Activated T-cell treated with anti-CD3 and anti-CD28 coated beads for 4 hours (primary cell): ENCODE data around the gene DUOX1.

Experiments
- DNase-seq: peaks from one replicate; pipeline ENCODE4 v3.0.0-alpha.2; 2020

DUOX1 gene

GRCh38 chr15:45168751-45169551 lies 39.2 kb downstream of the DUOX1 start:
- no peak for DNase-seq

- no peak for DNase-seq
Observed at GRCh38 chr15:45169608-45170480, 40.0 kb downstream of the DUOX1 start.

- no peak for DNase-seq
Observed at GRCh38 chr15:45171912-45172311, 42.1 kb downstream of the DUOX1 start.

GRCh38 chr15:45174069-45174468 lies 44.3 kb downstream of the DUOX1 start:
- DNase-seq = no peak

- DNase-seq = no peak
Observed at GRCh38 chr15:45174577-45174976, 44.8 kb downstream of the DUOX1 start.

GRCh38 chr15:45177285-45177684 lies 47.5 kb downstream of the DUOX1 start:
- no peak for DNase-seq

- peak; percentile 53 for DNase-seq
Observed at GRCh38 chr15:45179221-45179985, 49.6 kb downstream of the DUOX1 start.

GRCh38 chr15:45180201-45180600 lies 50.4 kb downstream of the DUOX1 start:
- DNase-seq = no peak

GRCh38 chr15:45180648-45181436 lies 51.0 kb downstream of the DUOX1 start:
- DNase-seq = no peak

- DNase-seq = no peak
Observed at GRCh38 chr15:45181491-45182285, 51.9 kb downstream of the DUOX1 start.

GRCh38 chr15:45182996-45183395 lies 53.2 kb downstream of the DUOX1 start:
- DNase-seq = no peak

- no peak for DNase-seq
Observed at GRCh38 chr15:45183511-45183910, 53.7 kb downstream of the DUOX1 start.

GRCh38 chr15:45184562-45185041 lies 54.8 kb downstream of the DUOX1 start:
- DNase-seq = no peak

GRCh38 chr15:45185069-45185779 lies 55.4 kb downstream of the DUOX1 start:
- no peak for DNase-seq

GRCh38 chr15:45185903-45186770 lies 56.3 kb downstream of the DUOX1 start:
- DNase-seq = no peak

GRCh38 chr15:45186771-45187577 lies 57.2 kb downstream of the DUOX1 start:
- no peak for DNase-seq

- no peak for DNase-seq
Observed at GRCh38 chr15:45187578-45187893, 57.7 kb downstream of the DUOX1 start.

- DNase-seq = peak; percentile 83
Observed at GRCh38 chr15:45187894-45188830, 58.4 kb downstream of the DUOX1 start, which contains the start of gene SHF. Gene SHF (minus strand): TSS chr15:45187966. CDS start chr15:45187951, 15 bp downstream.
